ENCODE data around the gene DAB2IP. TPM values are rescaled to one million over a fixed set of nuclear protein-coding genes. Genes with fewer than 3 reads are reported as not detected.
"Not testable (repeated sequence)": the region's sequence is repeated elsewhere in the genome, so short reads cannot be mapped to it uniquely, and the experiment has no call there.

DAB2IP gene
- total RNA-seq, 1 experiment from 2014 or later = 52.6 TPM

DNA sequence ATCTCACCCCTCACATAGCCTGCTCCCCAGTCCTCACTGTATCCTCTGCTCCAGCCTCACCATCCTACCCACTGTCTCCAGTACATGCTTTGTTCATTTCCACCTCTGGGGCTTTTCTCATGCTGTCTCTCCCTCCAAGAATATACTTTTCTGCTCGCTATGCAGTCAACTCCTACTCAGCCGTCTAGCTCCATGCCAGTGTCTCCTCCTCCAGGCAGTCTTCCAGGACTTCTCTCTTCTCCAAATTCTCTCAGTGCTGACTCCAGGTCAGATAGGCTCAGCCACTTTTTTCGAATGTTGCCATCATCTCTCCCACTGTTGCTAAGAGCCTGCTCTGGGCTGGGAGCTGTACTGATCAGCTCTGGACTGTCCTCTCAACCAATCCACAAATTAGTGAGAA, 8.0 kb upstream of the DAB2IP start:
- TF ChIP-seq, protein P1, sequence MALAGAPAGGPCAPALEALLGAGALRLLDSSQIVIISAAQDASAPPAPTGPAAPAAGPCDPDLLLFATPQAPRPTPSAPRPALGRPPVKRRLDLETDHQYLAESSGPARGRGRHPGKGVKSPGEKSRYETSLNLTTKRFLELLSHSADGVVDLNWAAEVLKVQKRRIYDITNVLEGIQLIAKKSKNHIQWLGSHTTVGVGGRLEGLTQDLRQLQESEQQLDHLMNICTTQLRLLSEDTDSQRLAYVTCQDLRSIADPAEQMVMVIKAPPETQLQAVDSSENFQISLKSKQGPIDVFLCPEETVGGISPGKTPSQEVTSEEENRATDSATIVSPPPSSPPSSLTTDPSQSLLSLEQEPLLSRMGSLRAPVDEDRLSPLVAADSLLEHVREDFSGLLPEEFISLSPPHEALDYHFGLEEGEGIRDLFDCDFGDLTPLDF (CRISPR knock-in tag; IDR thresholded peaks at IDR 0.05) = no peak
- TF ChIP-seq ZNF416 (CRISPR knock-in tag; IDR thresholded peaks at IDR 0.05) (no peak), JUN (CRISPR knock-in tag; IDR thresholded peaks at IDR 0.05) (no peak), ZSCAN18 (CRISPR knock-in tag; IDR thresholded peaks at IDR 0.05) (no peak), CREB1 (CRISPR knock-in tag; IDR thresholded peaks at IDR 0.05) (no peak), GTF2I (CRISPR knock-in tag; conservative IDR thresholded peaks at IDR 0.05) (no peak), RELA (CRISPR knock-in tag; IDR thresholded peaks at IDR 0.05; ENCODE audit: borderline replicate concordance) (no peak), ERG (CRISPR knock-in tag; IDR thresholded peaks at IDR 0.05) (no peak), NR3C1 (CRISPR knock-in tag; conservative IDR thresholded peaks at IDR 0.05; ENCODE audit: low read depth) (no peak), SOX15 (CRISPR knock-in tag; IDR thresholded peaks at IDR 0.05) (no peak), ZNF281 (CRISPR knock-in tag; IDR thresholded peaks at IDR 0.05) (no peak), TEAD1 (CRISPR knock-in tag; IDR thresholded peaks at IDR 0.05) (no peak), ZNF219 (CRISPR knock-in tag; IDR thresholded peaks at IDR 0.05; ENCODE audit: borderline replicate concordance) (no peak), SMAD3 (CRISPR knock-in tag; IDR thresholded peaks at IDR 0.05; ENCODE audit: borderline replicate concordance) (no peak)
- TF ChIP-seq, protein P2, sequence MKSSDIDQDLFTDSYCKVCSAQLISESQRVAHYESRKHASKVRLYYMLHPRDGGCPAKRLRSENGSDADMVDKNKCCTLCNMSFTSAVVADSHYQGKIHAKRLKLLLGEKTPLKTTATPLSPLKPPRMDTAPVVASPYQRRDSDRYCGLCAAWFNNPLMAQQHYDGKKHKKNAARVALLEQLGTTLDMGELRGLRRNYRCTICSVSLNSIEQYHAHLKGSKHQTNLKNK (CRISPR knock-in tag; IDR thresholded peaks at IDR 0.05) = no peak
- TF ChIP-seq, protein P3, sequence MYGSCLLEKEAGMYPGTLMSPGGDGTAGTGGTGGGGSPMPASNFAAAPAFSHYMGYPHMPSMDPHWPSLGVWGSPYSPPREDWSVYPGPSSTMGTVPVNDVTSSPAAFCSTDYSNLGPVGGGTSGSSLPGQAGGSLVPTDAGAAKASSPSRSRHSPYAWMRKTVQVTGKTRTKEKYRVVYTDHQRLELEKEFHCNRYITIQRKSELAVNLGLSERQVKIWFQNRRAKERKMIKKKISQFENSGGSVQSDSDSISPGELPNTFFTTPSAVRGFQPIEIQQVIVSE (CRISPR knock-in tag; IDR thresholded peaks at IDR 0.05; ENCODE audit: borderline replicate concordance) = no peak
- CTCF ChIA-PET = interaction anchor here (0.9 to 1.5 kb wide), 5 partner anchors 8 to 52 kb away, joined by 3 to 6 read pairs (median 4); no protein-coding TSS in a partner anchor
- ATAC-seq = no peak
- Mint-ChIP-seq H3K9me3 (no peaks in the 10 kb centered on the region), H3K36me3 (no peaks in the 10 kb centered on the region), H3K27ac (peak overlapping the region; percentile 51; the same call in 1 of the 2 replicates), H3K27me3 (ENCODE audit: low read depth) (no peaks in the 10 kb centered on the region), H3K4me3 (no peak overlapping the region), H3K4me1 (peaks cover 41% of the 10 kb centered on the region)
- POLR2A ChIA-PET = no interaction called here
- no peak for DNase-seq (ENCODE audit: low spot score)

DNA sequence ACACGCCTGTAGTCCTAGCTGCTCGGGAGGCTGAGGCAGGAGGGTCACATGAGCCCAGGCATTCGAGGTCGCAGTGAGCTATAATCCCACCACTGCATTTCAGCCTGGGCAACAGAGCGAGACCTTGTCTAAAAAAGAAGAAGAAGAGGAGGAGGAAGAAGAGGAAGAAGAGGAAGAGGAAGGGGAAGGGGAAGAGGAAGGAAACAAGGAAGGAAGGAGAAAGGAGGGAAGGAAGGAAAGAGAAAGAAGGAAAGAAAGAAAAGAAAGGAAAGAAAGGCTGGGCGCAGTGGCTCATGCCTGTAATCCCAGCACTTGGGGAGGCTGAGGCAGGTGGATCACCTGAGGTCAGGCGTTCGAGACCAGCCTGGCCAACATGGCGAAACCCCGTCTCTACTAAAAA, 7.4 kb upstream of the DAB2IP start:
- peaks cover 44% of the 10 kb centered on the region for H3K4me1 Mint-ChIP-seq
- ChIA-PET POLR2A (interaction anchor here (0.9 kb wide), 1 partner anchor 9 kb away, joined by 3 read pairs; no protein-coding TSS in a partner anchor), CTCF (interaction anchor here (0.9 to 1.5 kb wide), 6 partner anchors 9 to 98 kb away, joined by 3 to 6 read pairs (median 4); no protein-coding TSS in a partner anchor)
- not testable (repeated sequence) for H3K27ac Mint-ChIP-seq; H3K27me3 Mint-ChIP-seq (ENCODE audit: low read depth); H3K36me3 Mint-ChIP-seq; H3K9me3 Mint-ChIP-seq; ATAC-seq; H3K4me3 Mint-ChIP-seq; DNase-seq (ENCODE audit: low spot score)
